ENCODE data around the gene MAP2K5.

MAP2K5 gene

GRCh38 chr15:67822537-67823313, 280.2 kb downstream of the MAP2K5 start:
- TF ChIP-seq ZNF70 (CRISPR knock-in tag; IDR thresholded peaks at IDR 0.05) (no peak), BACH2 (CRISPR knock-in tag; IDR thresholded peaks at IDR 0.05; ENCODE audit: borderline replicate concordance) (no peak)
- no peak for ATAC-seq

DNA sequence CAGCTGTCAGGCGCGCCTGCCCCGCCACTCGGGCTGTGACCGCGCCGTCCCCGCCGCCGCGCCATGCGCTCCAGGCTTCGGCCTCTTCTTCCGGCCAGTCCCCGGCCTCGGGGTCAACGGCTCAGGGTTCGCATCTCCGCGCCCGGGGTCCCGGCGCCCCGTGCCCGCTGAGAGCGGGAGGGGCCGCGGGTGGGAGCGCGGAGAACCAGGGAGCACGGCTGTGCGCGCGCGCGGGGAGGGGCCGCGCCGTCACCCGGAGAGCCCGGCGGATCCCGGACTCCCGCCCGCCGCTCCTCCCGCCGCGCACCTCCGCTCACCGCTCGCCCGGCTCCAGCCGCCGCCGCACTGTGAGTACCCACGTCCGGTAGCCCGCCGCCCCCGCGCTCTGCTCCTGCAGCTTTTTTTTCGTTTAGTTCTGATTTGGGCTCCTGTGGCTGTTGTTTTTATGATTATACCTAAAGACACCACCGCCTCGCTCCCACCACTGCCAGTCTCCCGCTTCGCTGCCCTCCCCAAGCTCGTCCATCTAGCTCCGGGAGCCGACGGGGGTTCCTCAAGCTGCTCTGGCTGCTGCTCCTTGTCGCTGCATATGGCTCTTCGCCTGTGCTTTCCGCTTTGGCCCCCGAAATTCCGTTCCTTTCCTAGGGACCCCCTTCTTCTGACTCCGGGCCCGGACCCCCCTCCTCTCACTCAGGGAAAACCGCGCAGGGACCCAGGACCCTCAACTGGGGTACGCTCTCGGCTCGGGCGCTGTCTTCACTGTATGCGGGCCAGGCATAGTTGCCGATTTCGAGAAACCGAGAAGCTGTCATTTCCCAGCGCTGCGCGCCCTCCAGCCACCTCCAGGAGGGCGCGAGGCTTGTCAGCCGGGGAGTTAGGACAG, 281.1 kb downstream of the MAP2K5 start:
- ATAC-seq = peak; percentile 69
- TF ChIP-seq ISL1 (CRISPR knock-in tag; IDR thresholded peaks at IDR 0.05) (no peak), BACH2 (CRISPR knock-in tag; IDR thresholded peaks at IDR 0.05; ENCODE audit: borderline replicate concordance) (no peak), ZNF70 (CRISPR knock-in tag; IDR thresholded peaks at IDR 0.05) (no peak), TOX (CRISPR knock-in tag; IDR thresholded peaks at IDR 0.05; ENCODE audit: borderline replicate concordance) (no peak), CSDC2 (CRISPR knock-in tag; IDR thresholded peaks at IDR 0.05) (no peak), ZNF8 (CRISPR knock-in tag; IDR thresholded peaks at IDR 0.05) (no peak), ZFP3 (CRISPR knock-in tag; IDR thresholded peaks at IDR 0.05) (no peak), SNAI2 (CRISPR knock-in tag; IDR thresholded peaks at IDR 0.05) (no peak), ZFP30 (CRISPR knock-in tag; IDR thresholded peaks at IDR 0.05) (no peak), OSR1 (CRISPR knock-in tag; IDR thresholded peaks at IDR 0.05) (no peak), ZC3H10 (CRISPR knock-in tag; IDR thresholded peaks at IDR 0.05) (no peak), PPARA (CRISPR knock-in tag; IDR thresholded peaks at IDR 0.05; ENCODE audit: borderline replicate concordance) (no peak), GLIS3 (CRISPR knock-in tag; IDR thresholded peaks at IDR 0.05) (no peak)
- TF ChIP-seq, protein P1, sequence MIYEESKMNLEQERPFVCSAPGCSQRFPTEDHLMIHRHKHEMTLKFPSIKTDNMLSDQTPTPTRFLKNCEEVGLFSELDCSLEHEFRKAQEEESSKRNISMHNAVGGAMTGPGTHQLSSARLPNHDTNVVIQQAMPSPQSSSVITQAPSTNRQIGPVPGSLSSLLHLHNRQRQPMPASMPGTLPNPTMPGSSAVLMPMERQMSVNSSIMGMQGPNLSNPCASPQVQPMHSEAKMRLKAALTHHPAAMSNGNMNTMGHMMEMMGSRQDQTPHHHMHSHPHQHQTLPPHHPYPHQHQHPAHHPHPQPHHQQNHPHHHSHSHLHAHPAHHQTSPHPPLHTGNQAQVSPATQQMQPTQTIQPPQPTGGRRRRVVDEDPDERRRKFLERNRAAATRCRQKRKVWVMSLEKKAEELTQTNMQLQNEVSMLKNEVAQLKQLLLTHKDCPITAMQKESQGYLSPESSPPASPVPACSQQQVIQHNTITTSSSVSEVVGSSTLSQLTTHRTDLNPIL (CRISPR knock-in tag; IDR thresholded peaks at IDR 0.05; ENCODE audit: low read depth) = no peak
- TF ChIP-seq, protein P2, sequence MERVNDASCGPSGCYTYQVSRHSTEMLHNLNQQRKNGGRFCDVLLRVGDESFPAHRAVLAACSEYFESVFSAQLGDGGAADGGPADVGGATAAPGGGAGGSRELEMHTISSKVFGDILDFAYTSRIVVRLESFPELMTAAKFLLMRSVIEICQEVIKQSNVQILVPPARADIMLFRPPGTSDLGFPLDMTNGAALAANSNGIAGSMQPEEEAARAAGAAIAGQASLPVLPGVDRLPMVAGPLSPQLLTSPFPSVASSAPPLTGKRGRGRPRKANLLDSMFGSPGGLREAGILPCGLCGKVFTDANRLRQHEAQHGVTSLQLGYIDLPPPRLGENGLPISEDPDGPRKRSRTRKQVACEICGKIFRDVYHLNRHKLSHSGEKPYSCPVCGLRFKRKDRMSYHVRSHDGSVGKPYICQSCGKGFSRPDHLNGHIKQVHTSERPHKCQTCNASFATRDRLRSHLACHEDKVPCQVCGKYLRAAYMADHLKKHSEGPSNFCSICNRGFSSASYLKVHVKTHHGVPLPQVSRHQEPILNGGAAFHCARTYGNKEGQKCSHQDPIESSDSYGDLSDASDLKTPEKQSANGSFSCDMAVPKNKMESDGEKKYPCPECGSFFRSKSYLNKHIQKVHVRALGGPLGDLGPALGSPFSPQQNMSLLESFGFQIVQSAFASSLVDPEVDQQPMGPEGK (CRISPR knock-in tag; IDR thresholded peaks at IDR 0.05; ENCODE audit: borderline replicate concordance) = no peak

DNA sequence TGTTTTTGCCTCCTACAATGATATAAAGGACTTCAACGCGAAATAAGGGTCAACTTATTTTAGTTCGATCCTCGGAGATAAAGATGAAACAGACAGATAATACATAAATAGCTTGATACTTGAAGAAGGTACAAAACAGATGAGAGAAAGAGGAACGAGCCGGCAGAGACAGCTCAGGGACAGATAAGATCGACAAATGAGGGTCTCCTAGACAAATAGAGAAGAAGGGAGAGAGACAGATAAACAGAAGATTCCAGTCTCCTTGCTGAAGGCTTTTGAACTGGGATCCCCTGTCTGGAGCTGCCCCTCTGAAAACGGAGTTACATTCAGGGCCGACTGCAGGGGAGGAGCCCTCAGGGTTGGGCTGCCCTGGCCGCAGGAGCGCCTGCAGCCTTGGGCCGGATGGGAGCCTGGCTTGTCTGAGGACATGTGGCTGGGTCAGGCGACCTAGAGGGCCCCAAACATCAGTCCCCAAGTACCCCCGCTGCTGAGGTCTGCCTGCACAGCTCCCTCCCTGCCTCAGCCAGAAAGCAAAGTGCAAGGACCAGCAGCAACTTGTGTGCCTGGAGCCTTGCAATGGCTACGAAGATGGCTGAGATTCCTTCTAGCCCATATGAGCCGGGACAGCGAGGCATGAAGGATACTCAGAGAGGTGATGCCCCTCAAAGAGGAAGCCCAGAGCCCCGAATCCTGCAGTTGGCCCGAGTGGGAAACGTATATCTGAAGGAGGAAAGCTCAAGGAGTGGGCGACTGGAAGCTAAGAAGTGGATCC, 281.9 kb downstream of the MAP2K5 start:
- peak; percentile 60 for ATAC-seq
- TF ChIP-seq ZFP30 (CRISPR knock-in tag; IDR thresholded peaks at IDR 0.05) = no peak
- TF ChIP-seq ZNF8 (CRISPR knock-in tag; IDR thresholded peaks at IDR 0.05) = no peak
- TF ChIP-seq, protein P3, sequence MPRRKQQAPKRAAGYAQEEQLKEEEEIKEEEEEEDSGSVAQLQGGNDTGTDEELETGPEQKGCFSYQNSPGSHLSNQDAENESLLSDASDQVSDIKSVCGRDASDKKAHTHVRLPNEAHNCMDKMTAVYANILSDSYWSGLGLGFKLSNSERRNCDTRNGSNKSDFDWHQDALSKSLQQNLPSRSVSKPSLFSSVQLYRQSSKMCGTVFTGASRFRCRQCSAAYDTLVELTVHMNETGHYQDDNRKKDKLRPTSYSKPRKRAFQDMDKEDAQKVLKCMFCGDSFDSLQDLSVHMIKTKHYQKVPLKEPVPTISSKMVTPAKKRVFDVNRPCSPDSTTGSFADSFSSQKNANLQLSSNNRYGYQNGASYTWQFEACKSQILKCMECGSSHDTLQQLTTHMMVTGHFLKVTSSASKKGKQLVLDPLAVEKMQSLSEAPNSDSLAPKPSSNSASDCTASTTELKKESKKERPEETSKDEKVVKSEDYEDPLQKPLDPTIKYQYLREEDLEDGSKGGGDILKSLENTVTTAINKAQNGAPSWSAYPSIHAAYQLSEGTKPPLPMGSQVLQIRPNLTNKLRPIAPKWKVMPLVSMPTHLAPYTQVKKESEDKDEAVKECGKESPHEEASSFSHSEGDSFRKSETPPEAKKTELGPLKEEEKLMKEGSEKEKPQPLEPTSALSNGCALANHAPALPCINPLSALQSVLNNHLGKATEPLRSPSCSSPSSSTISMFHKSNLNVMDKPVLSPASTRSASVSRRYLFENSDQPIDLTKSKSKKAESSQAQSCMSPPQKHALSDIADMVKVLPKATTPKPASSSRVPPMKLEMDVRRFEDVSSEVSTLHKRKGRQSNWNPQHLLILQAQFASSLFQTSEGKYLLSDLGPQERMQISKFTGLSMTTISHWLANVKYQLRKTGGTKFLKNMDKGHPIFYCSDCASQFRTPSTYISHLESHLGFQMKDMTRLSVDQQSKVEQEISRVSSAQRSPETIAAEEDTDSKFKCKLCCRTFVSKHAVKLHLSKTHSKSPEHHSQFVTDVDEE (CRISPR knock-in tag; IDR thresholded peaks at IDR 0.05) = no peak
- TF ChIP-seq PPARA (CRISPR knock-in tag; IDR thresholded peaks at IDR 0.05; ENCODE audit: borderline replicate concordance) = no peak
- TF ChIP-seq TCF4 (CRISPR knock-in tag; IDR thresholded peaks at IDR 0.05; ENCODE audit: borderline replicate concordance) = no peak
- TF ChIP-seq, protein P2 (CRISPR knock-in tag; IDR thresholded peaks at IDR 0.05; ENCODE audit: borderline replicate concordance) = no peak
